ENCODE measurements around the gene NID1. TPM values are rescaled to one million over a fixed set of nuclear protein-coding genes. Genes with fewer than 3 reads are reported as not detected.

Gene NID1
- total and polyA plus RNA-seq, 9 of the 15 experiments (the other 6 are each of a cell fraction or from before 2014, with no cell fraction given): 0.22 TPM; not detected in 8

GRCh38 chr1:236035681-236036101 lies 29.2 kb downstream of the NID1 start:
- Histone ChIP-seq H2AFZ (ENCODE audit: low read depth, low read length) (no peak overlapping the region), H3K79me2 (ENCODE audit: control insufficient read depth, insufficient read depth, low read length) (no peaks in the 10 kb centered on the region), H3K27me3 (ENCODE audit: control insufficient read depth in 2 of 2, insufficient read depth in 2 of 2, low read length in 2 of 2) (peaks cover 29 to 39% of the 10 kb centered on the region in 2 experiments), H3K9me1 (ENCODE audit: control insufficient read depth, insufficient read depth, low read length) (no peaks in the 10 kb centered on the region), H3K9ac (ENCODE audit: insufficient read depth in 1 of 2, low read depth in 2 of 2, low read length in 2 of 2) (no peak overlapping the region), H3K36me3 (ENCODE audit: control insufficient read depth, insufficient read depth, low read length) (no peaks in the 10 kb centered on the region), H4K20me1 (replicated peaks; ENCODE audit: control insufficient read depth, insufficient read depth, low read length) (no peaks in the 10 kb centered on the region), H3K27ac (ENCODE audit: extremely low read depth, low read depth, low read length) (no peak overlapping the region), H3K9me3 (replicated peaks; ENCODE audit: control insufficient read depth, insufficient read depth, low read depth, low read length) (no peaks in the 10 kb centered on the region), H3K4me2 (ENCODE audit: insufficient read depth, low read length) (no peak overlapping the region), H3K4me1 (replicated peaks in 1 of 2; ENCODE audit: control insufficient read depth in 2 of 2, insufficient read depth in 2 of 2, low read length in 2 of 2) (no peaks in the 10 kb centered on the region), H3K4me3 (no peak overlapping the region)
- 8% methylated on average over 8 of the region's 8 CpGs for WGBS (ENCODE audit: insufficient coverage, low coverage, missing lambda C conversion rate)
- no peak for ATAC-seq
- no TSS peak for BruUV-seq (replicated peaks)
- CTCF ChIA-PET (ENCODE audit: low intra/inter-chr PET ratio): no interaction called here
- POLR2A ChIA-PET: no interaction called here
- DNase-seq (ENCODE audit: extremely low read depth in 1 of 4, low spot score in 3 of 4): no peak
- in situ Hi-C loops (cut with MboI) (no loop called here), intact Hi-C loops (cut with micrococcal nuclease) (no loop called here)
- TF ChIP-seq TSHZ1 (CRISPR knock-in tag; IDR thresholded peaks at IDR 0.05): no peak
- no peak for TF ChIP-seq PHF21A (IDR thresholded peaks at IDR 0.05; ENCODE audit: borderline replicate concordance, low read depth)
- TF ChIP-seq E2F5 (CRISPR knock-in tag; IDR thresholded peaks at IDR 0.05): no peak
- no peak for TF ChIP-seq ESRRB (CRISPR knock-in tag; IDR thresholded peaks at IDR 0.05; ENCODE audit: borderline replicate concordance)
- no peak for TF ChIP-seq ZNF696 (CRISPR knock-in tag; conservative IDR thresholded peaks at IDR 0.05)
- no peak for TF ChIP-seq RBFOX2 (IDR thresholded peaks at IDR 0.05; ENCODE audit: low read depth, low read length)
- no peak for TF ChIP-seq FOXO4 (CRISPR knock-in tag; IDR thresholded peaks at IDR 0.05)
- no peak for TF ChIP-seq TAF1 (IDR thresholded peaks at IDR 0.05; ENCODE audit: control insufficient read depth, extremely low read depth, insufficient read depth, low read length, severe bottlenecking)
- TF ChIP-seq SMARCA5 (IDR thresholded peaks at IDR 0.05): no peak
- no peak for TF ChIP-seq COPS2 (conservative IDR thresholded peaks at IDR 0.05)
- no peak for TF ChIP-seq RFX1 (IDR thresholded peaks at IDR 0.05)
- no peak for TF ChIP-seq KDM5B (IDR thresholded peaks at IDR 0.05; ENCODE audit: insufficient replicate concordance, low read depth, low read length)
- TF ChIP-seq SMAD4 (CRISPR knock-in tag; conservative IDR thresholded peaks at IDR 0.05): no peak
- TF ChIP-seq SRSF1 (IDR thresholded peaks at IDR 0.05; ENCODE audit: low read depth, low read length): no peak
- no peak for TF ChIP-seq CBX2 (IDR thresholded peaks at IDR 0.05; ENCODE audit: insufficient read depth, low read length, poor library complexity, severe bottlenecking)
- FAIRE-seq: no peak

Measured in K562 (cell line).